Astrocyte (in vitro differentiated cells and primary cell): Measurements from ENCODE around the gene ITPRID2. TPM values are rescaled to one million over a fixed set of nuclear protein-coding genes. Genes with fewer than 3 reads are reported as not detected.
A peak's percentile ranks its signal among the peaks of the same experiment; 100 is the strongest.

Experiments
- DNase-seq: peaks from one replicate; pipeline ENCODE4 v3.0.0-alpha.2; 2010; ENCODE audit warnings: low read depth
- FAIRE-seq: peaks from 2 replicates; lab custom pipeline; 2011; peaks lifted over from hg19 to GRCh38; lab: Jason Lieb, UNC
- H2AFZ ChIP-seq: 2 replicates; pipeline ENCODE4 v1.6.0; 2012; ENCODE audit warnings: low read depth, low read length, inconsistent platforms
- H3K27ac ChIP-seq: 2 replicates; pipeline ENCODE4 v1.5.1; 2011; ENCODE audit warnings: low read depth, low read length, inconsistent platforms
- H3K27me3 ChIP-seq: 2 replicates; pipeline ENCODE4 v1.6.0; 2011; ENCODE audit warnings: low read length, inconsistent platforms; ENCODE audit not compliant: insufficient read depth
- H3K36me3 ChIP-seq: 2 replicates; pipeline ENCODE4 v1.5.1; 2011; ENCODE audit warnings: low read length, inconsistent platforms; ENCODE audit not compliant: insufficient read depth
- H3K4me1 ChIP-seq: 2 replicates; pipeline ENCODE4 v1.5.1; 2011; ENCODE audit warnings: low read length, inconsistent platforms; ENCODE audit not compliant: insufficient read depth
- H3K4me2 ChIP-seq: 2 replicates; pipeline ENCODE4 v1.6.0; 2012; ENCODE audit warnings: low read length, inconsistent platforms
- H3K4me3 ChIP-seq: 2 replicates; pipeline ENCODE4 v1.5.1; 2011; ENCODE audit warnings: low read depth, mild to moderate bottlenecking, low read length, inconsistent platforms; ENCODE audit not compliant: insufficient read depth
- H3K79me2 ChIP-seq: 2 replicates; pipeline ENCODE4 v1.6.0; 2012; ENCODE audit warnings: mild to moderate bottlenecking, low read length, inconsistent platforms; ENCODE audit not compliant: insufficient read depth
- H3K9ac ChIP-seq: 2 replicates; pipeline ENCODE4 v1.6.0; 2012; ENCODE audit warnings: mild to moderate bottlenecking, low read length, inconsistent platforms
- H3K9me3 ChIP-seq: 2 replicates; pipeline ENCODE4 v1.5.1; 2012; ENCODE audit warnings: low read depth, mild to moderate bottlenecking, low read length, inconsistent platforms; ENCODE audit not compliant: insufficient read depth
- H4K20me1 ChIP-seq: 2 replicates; pipeline ENCODE4 v1.6.0; 2012; ENCODE audit warnings: low read length, inconsistent platforms; ENCODE audit not compliant: insufficient read depth
- H3K27ac Mint-ChIP-seq: one replicate; pipeline ENCODE4 v1.8.0; 2021; ENCODE audit warnings: mild to moderate bottlenecking, mixed read lengths; ENCODE audit not compliant: unreplicated experiment
- H3K27me3 Mint-ChIP-seq: one replicate; pipeline ENCODE4 v1.8.0; 2021; ENCODE audit warnings: low read depth, mixed read lengths; ENCODE audit not compliant: unreplicated experiment
- H3K36me3 Mint-ChIP-seq: one replicate; pipeline ENCODE4 v1.8.0; 2021; ENCODE audit warnings: low read depth, mixed read lengths; ENCODE audit not compliant: unreplicated experiment
- H3K4me1 Mint-ChIP-seq: one replicate; pipeline ENCODE4 v1.8.0; 2021; ENCODE audit warnings: low read depth, mixed read lengths; ENCODE audit not compliant: unreplicated experiment
- H3K4me3 Mint-ChIP-seq: one replicate; pipeline ENCODE4 v1.8.0; 2021; ENCODE audit warnings: mild to moderate bottlenecking, moderate library complexity, mixed read lengths; ENCODE audit not compliant: unreplicated experiment
- H3K9me3 Mint-ChIP-seq: one replicate; pipeline ENCODE4 v1.8.0; 2021; ENCODE audit warnings: mild to moderate bottlenecking, mixed read lengths; ENCODE audit not compliant: unreplicated experiment
- CTCF ChIP-seq: IDR thresholded peaks from 2 replicates; pipeline ENCODE4 v1.5.1; 2011; ENCODE audit warnings: low read depth, mild to moderate bottlenecking, inconsistent platforms, low read length, moderate library complexity; ENCODE audit not compliant: insufficient read depth
- EZH2 ChIP-seq: IDR thresholded peaks from 2 replicates; pipeline ENCODE4 v1.6.1; 2012; ENCODE audit warnings: mild to moderate bottlenecking, low read length, inconsistent platforms; ENCODE audit not compliant: insufficient read depth
- total RNA-seq: library from RNA; stranded (reverse); gene quantifications from 2 replicates; pipeline ENCODE4 v1.2.1, GENCODE V29; 2021

Gene ITPRID2
- total RNA-seq, 1 donor from 2014 or later: 272 TPM

- H3K79me2 ChIP-seq: peaks cover 61% of the 10 kb centered on the region
- no peaks in the 10 kb centered on the region for H3K27me3 Mint-ChIP-seq
- peak; percentile 5 for FAIRE-seq
Measured at GRCh38 chr2:181892799-181893435, 1.4 kb downstream of the ITPRID2 start.

GRCh38 chr2:181894381-181894780, 2.9 kb downstream of the ITPRID2 start:
- Mint-ChIP-seq H3K36me3 (peaks cover 21% of the 10 kb centered on the region), H3K4me3 (peak overlapping the region; percentile 99), H3K9me3 (no peaks in the 10 kb centered on the region), H3K27ac (peak overlapping the region; percentile 89), H3K4me1 (peaks cover 36% of the 10 kb centered on the region), H3K27me3 (no peaks in the 10 kb centered on the region)
- Histone ChIP-seq H3K4me1 (peaks cover 19% of the 10 kb centered on the region), H3K9me3 (no peaks in the 10 kb centered on the region), H3K79me2 (peaks cover 76% of the 10 kb centered on the region), H3K4me3 (peak overlapping the region; percentile 85), H3K4me2 (peak overlapping the region; percentile 89), H3K27me3 (no peaks in the 10 kb centered on the region), H2AFZ (no peak overlapping the region), H4K20me1 (peaks cover 21% of the 10 kb centered on the region), H3K36me3 (peaks cover 25% of the 10 kb centered on the region), H3K9ac (peak overlapping the region; percentile 99), H3K27ac (peak overlapping the region; percentile 38)
- FAIRE-seq: no peak
- no peak for DNase-seq
- TF ChIP-seq CTCF: no peak
- no peak for TF ChIP-seq EZH2

More at GRCh38 chr2:181892799-181893435, 1.4 kb downstream of the ITPRID2 start:
- peak overlapping the region; percentile 95 for H3K27ac ChIP-seq
- TF ChIP-seq EZH2 (no peak), CTCF (no peak)
- Mint-ChIP-seq H3K4me3 (peak overlapping the region; percentile 99), H3K9me3 (no peaks in the 10 kb centered on the region), H3K27ac (peak overlapping the region; percentile 94), H3K4me1 (peaks cover 32% of the 10 kb centered on the region), H3K36me3 (peaks cover 16% of the 10 kb centered on the region)
- DNase-seq: peak; percentile 60
- peak overlapping the region; percentile 74 for H2AFZ ChIP-seq
- H3K27me3 ChIP-seq: no peaks in the 10 kb centered on the region
- H3K4me3 ChIP-seq: peak overlapping the region; percentile 85
- H4K20me1 ChIP-seq: peaks cover 21% of the 10 kb centered on the region
- H3K36me3 ChIP-seq: peaks cover 15% of the 10 kb centered on the region
- no peaks in the 10 kb centered on the region for H3K9me3 ChIP-seq
- peak overlapping the region; percentile 99 for H3K9ac ChIP-seq
- H3K4me2 ChIP-seq: peak overlapping the region; percentile 89
- H3K4me1 ChIP-seq: peaks cover 19% of the 10 kb centered on the region

- peaks cover 21% of the 10 kb centered on the region for H4K20me1 ChIP-seq
- H3K4me3 Mint-ChIP-seq: peak overlapping the region; percentile 81
- H3K27ac ChIP-seq: no peak overlapping the region
- peak overlapping the region; percentile 14 for H3K9ac ChIP-seq
- no peak overlapping the region for H2AFZ ChIP-seq
- H3K27ac Mint-ChIP-seq: no peak overlapping the region
- TF ChIP-seq EZH2 (no peak), CTCF (no peak)
- H3K4me2 ChIP-seq: peak overlapping the region; percentile 89
- no peaks in the 10 kb centered on the region for H3K9me3 Mint-ChIP-seq
- peak overlapping the region; percentile 85 for H3K4me3 ChIP-seq
- peaks cover 90% of the 10 kb centered on the region for H3K79me2 ChIP-seq
- no peaks in the 10 kb centered on the region for H3K27me3 Mint-ChIP-seq
- DNase-seq: no peak
- H3K36me3 Mint-ChIP-seq: peaks cover 24% of the 10 kb centered on the region
- peaks cover 38% of the 10 kb centered on the region for H3K4me1 Mint-ChIP-seq
- H3K9me3 ChIP-seq: no peaks in the 10 kb centered on the region
- H3K4me1 ChIP-seq: peaks cover 19% of the 10 kb centered on the region
- peaks cover 40% of the 10 kb centered on the region for H3K36me3 ChIP-seq
- no peak for FAIRE-seq
- H3K27me3 ChIP-seq: no peaks in the 10 kb centered on the region
Measured at GRCh38 chr2:181895818-181896217, 4.3 kb downstream of the ITPRID2 start.
